IPS DF 6.9 (cell line): Measurements from ENCODE around the gene ZPBP.

Experiments used
- DNase-seq: peaks from one replicate; pipeline ENCODE4 v3.0.0-alpha.2; 2013; ENCODE audit warnings: low read depth, low spot score
- H3K27ac ChIP-seq: one replicate; pipeline ENCODE4 v1.5.1; 2013; ENCODE audit warnings: low read length, control low read depth
- H3K27me3 ChIP-seq: 2 replicates; pipeline ENCODE4 v1.6.1; 2013; ENCODE audit warnings: mild to moderate bottlenecking, low read length; ENCODE audit not compliant: control insufficient read depth, insufficient read depth
- H3K36me3 ChIP-seq: 2 replicates; pipeline ENCODE4 v1.6.1; 2013; ENCODE audit warnings: low read length; ENCODE audit not compliant: control insufficient read depth, insufficient read depth
- H3K4me1 ChIP-seq: 2 replicates; pipeline ENCODE4 v1.6.1; 2013; ENCODE audit warnings: low read length; ENCODE audit not compliant: control insufficient read depth, insufficient read depth
- H3K4me3 ChIP-seq: 2 replicates; pipeline ENCODE4 v1.5.1; 2013; ENCODE audit warnings: mild to moderate bottlenecking, low read length
- H3K9me3 ChIP-seq: 2 replicates; pipeline ENCODE4 v1.6.1; 2013; ENCODE audit warnings: low read length, inconsistent platforms; ENCODE audit not compliant: control insufficient read depth, insufficient read depth
- WGBS: extraction: QIAGEN DNeasy Blood & Tissue Kit; methylation state at CpG from one replicate; pipeline ENCODE4 v1.1.7; 2013; ENCODE audit warnings: mixed read lengths, missing lambda C conversion rate; ENCODE audit not compliant: insufficient read length, insufficient coverage; 5-methylcytosine and 5-hydroxymethylcytosine counted together

ZPBP gene

GRCh38 chr7:49931627-49932026, 161.4 kb downstream of the ZPBP start:
- WGBS: no CpG with 5 or more reads among the region's 2 CpGs
- no peaks in the 10 kb centered on the region for H3K4me1 ChIP-seq
- H3K9me3 ChIP-seq: peaks cover 3% of the 10 kb centered on the region
- no peaks in the 10 kb centered on the region for H3K36me3 ChIP-seq
- H3K27ac ChIP-seq: no peak overlapping the region
- DNase-seq: no peak
- no peaks in the 10 kb centered on the region for H3K27me3 ChIP-seq
- H3K4me3 ChIP-seq: no peak overlapping the region

DNA sequence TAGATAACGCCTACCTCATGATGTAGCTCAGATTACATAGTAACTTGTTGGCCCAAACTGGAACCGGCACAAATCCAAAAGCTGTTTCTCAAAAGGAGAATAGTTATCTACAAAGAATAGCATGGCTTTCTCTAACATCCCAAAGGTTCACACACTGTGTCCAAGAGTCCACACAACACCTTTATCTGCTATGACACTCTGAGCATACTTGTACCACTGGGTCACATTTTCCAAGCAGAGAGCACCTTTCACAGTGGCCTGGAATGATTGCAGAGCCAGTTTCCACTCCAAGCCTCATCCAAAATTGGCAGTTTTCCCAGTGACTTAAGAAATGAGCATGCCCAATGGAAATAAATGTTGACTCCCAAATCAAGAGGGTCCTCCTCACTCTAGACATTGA, 164.3 kb downstream of the ZPBP start:
- no CpG with 5 or more reads among the region's 2 CpGs for WGBS
- Histone ChIP-seq H3K4me1 (no peaks in the 10 kb centered on the region), H3K27ac (no peak overlapping the region), H3K4me3 (no peak overlapping the region), H3K9me3 (peaks cover 3% of the 10 kb centered on the region), H3K27me3 (no peaks in the 10 kb centered on the region), H3K36me3 (no peaks in the 10 kb centered on the region)
- DNase-seq: no peak

DNA sequence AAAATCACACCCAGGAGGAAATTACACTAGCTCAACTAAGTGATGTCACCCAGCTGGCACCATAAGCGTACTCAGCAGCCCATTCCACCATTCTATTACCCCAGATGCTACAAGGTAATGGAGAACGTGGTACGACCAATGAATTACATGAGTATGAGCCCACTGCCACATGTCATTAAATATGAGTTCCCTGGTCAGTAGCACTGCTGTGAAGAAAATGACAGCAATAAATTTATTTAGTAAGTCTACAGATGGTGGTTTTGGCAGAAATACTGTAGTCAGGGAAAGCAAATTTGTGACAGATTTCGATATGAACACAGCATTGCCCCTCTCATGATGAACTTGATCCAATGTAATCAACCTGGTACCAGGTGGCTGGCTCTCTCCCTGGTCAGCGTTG, 165.4 kb downstream of the ZPBP start:
- H3K27me3 ChIP-seq: no peaks in the 10 kb centered on the region
- no CpG with 5 or more reads among the region's 5 CpGs for WGBS
- no peak overlapping the region for H3K4me3 ChIP-seq
- peaks cover 3% of the 10 kb centered on the region for H3K9me3 ChIP-seq
- no peaks in the 10 kb centered on the region for H3K36me3 ChIP-seq
- DNase-seq: no peak
- H3K4me1 ChIP-seq: no peaks in the 10 kb centered on the region
- no peak overlapping the region for H3K27ac ChIP-seq

DNA sequence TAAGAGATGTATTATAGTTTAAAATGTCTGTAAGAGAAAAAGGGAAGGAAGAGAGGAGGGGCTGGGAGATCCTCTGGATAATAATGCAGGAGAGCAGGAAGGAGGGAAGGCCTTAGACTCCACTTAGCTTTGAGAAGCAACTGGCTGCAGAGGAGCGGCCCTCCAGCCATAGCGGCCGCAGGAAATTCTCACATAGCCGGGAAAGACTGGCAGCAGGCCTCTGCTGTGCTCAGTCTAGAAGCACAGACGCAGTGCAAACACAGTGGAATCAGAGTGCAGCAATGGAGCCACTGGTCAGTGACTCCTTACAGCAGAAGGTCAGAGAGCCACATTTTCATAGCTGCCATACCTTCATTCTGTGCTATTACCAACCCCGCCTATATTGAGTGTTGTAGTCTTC, 166.3 kb downstream of the ZPBP start:
- Histone ChIP-seq H3K4me1 (no peaks in the 10 kb centered on the region), H3K36me3 (no peaks in the 10 kb centered on the region), H3K27me3 (no peaks in the 10 kb centered on the region), H3K9me3 (peaks cover 1% of the 10 kb centered on the region), H3K27ac (no peak overlapping the region), H3K4me3 (no peak overlapping the region)
- no CpG with 5 or more reads among the region's 6 CpGs for WGBS
- no peak for DNase-seq

DNA sequence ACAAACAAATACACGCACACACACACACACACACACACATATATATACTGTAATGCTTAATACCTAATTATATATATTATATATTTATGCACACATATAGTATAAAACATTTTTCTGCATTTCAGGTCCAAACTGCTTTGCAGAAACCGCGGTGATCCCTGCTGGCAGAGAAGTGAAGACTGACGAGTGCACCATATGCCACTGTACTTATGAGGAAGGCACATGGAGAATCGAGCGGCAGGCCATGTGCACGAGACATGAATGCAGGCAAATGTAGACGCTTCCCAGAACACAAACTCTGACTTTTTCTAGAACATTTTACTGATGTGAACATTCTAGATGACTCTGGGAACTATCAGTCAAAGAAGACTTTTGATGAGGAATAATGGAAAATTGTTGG, 181.1 kb downstream of the ZPBP start:
- Histone ChIP-seq H3K27ac (no peak overlapping the region), H3K9me3 (no peaks in the 10 kb centered on the region), H3K4me1 (no peaks in the 10 kb centered on the region), H3K27me3 (no peaks in the 10 kb centered on the region), H3K36me3 (no peaks in the 10 kb centered on the region), H3K4me3 (no peak overlapping the region)
- no peak for DNase-seq
- no CpG with 5 or more reads among the region's 8 CpGs for WGBS

- H3K27me3 ChIP-seq: no peaks in the 10 kb centered on the region
- no peak overlapping the region for H3K27ac ChIP-seq
- H3K4me1 ChIP-seq: no peaks in the 10 kb centered on the region; the same call in 1 of the 2 replicates
- H3K9me3 ChIP-seq: no peaks in the 10 kb centered on the region
- no CpG with 5 or more reads among the region's 4 CpGs for WGBS
- DNase-seq: no peak
- H3K36me3 ChIP-seq: no peaks in the 10 kb centered on the region
- H3K4me3 ChIP-seq: no peak overlapping the region
Measured at GRCh38 chr7:49894543-49894942, 198.5 kb downstream of the ZPBP start.

GRCh38 chr7:49893131-49893530, 199.9 kb downstream of the ZPBP start:
- Histone ChIP-seq H3K4me3 (no peak overlapping the region), H3K27ac (no peak overlapping the region), H3K36me3 (no peaks in the 10 kb centered on the region), H3K4me1 (no peaks in the 10 kb centered on the region; the same call in 1 of the 2 replicates), H3K27me3 (no peaks in the 10 kb centered on the region), H3K9me3 (no peaks in the 10 kb centered on the region)
- no peak for DNase-seq
- no CpG with 5 or more reads among the region's 4 CpGs for WGBS

- no peak overlapping the region for H3K4me3 ChIP-seq
- no peak overlapping the region for H3K27ac ChIP-seq
- H3K36me3 ChIP-seq: no peaks in the 10 kb centered on the region
- H3K27me3 ChIP-seq: no peaks in the 10 kb centered on the region
- no peaks in the 10 kb centered on the region; the same call in 1 of the 2 replicates for H3K4me1 ChIP-seq
- H3K9me3 ChIP-seq: no peaks in the 10 kb centered on the region
- DNase-seq: no peak
- no CpG with 5 or more reads among the region's 2 CpGs for WGBS
Measured at GRCh38 chr7:49892481-49892880, 200.6 kb downstream of the ZPBP start.
